H9 (cell line): ENCODE data around the gene PODXL2. TPM values are rescaled to one million over a fixed set of nuclear protein-coding genes. Genes with fewer than 3 reads are reported as not detected.

ENCODE experiments used
- DNase-seq: peaks from one replicate; pipeline ENCODE4 v3.0.0-alpha.2; 2017
- H2AFZ ChIP-seq: one replicate; pipeline ENCODE4 v1.6.1; 2013; ENCODE audit warnings: mild to moderate bottlenecking, low read length, control low read depth, moderate library complexity
- H2AK5ac ChIP-seq: 2 replicates; pipeline ENCODE4 v1.6.1; 2013; ENCODE audit warnings: low read length, control low read depth, mixed read lengths; ENCODE audit not compliant: insufficient read length
- H2BK120ac ChIP-seq: one replicate; pipeline ENCODE4 v1.6.1; 2013; ENCODE audit warnings: low read depth, mild to moderate bottlenecking, low read length, control low read depth, inconsistent platforms; ENCODE audit not compliant: poor library complexity, severe bottlenecking
- H2BK12ac ChIP-seq: 2 replicates; pipeline ENCODE4 v1.6.1; 2013; ENCODE audit warnings: low read length, control low read depth, mixed read lengths, low read depth; ENCODE audit not compliant: insufficient read length
- H2BK15ac ChIP-seq: 2 replicates; pipeline ENCODE4 v1.6.1; 2013; ENCODE audit warnings: low read depth, low read length, control low read depth
- H2BK20ac ChIP-seq: one replicate; pipeline ENCODE4 v1.6.1; 2013; ENCODE audit warnings: low read depth, mild to moderate bottlenecking, low read length, control low read depth, inconsistent platforms; ENCODE audit not compliant: poor library complexity, severe bottlenecking
- H2BK5ac ChIP-seq: 2 replicates; pipeline ENCODE4 v1.6.1; 2013; ENCODE audit warnings: low read length, control low read depth, mixed read lengths; ENCODE audit not compliant: insufficient read length
- H3K14ac ChIP-seq: 2 replicates; pipeline ENCODE4 v1.6.1; 2013; ENCODE audit warnings: low read length, control low read depth; ENCODE audit not compliant: insufficient read depth
- H3K18ac ChIP-seq: 2 replicates; pipeline ENCODE4 v1.6.1; 2013; ENCODE audit warnings: low read depth, mild to moderate bottlenecking, mixed read lengths, low read length, control low read depth; ENCODE audit not compliant: insufficient read length
- H3K23ac ChIP-seq: 2 replicates; pipeline ENCODE4 v1.6.1; 2013; ENCODE audit warnings: low read length, control low read depth, mixed read lengths, low read depth; ENCODE audit not compliant: insufficient read length
- H3K23me2 ChIP-seq: 2 replicates; pipeline ENCODE4 v1.6.1; 2013; ENCODE audit warnings: low read depth, mild to moderate bottlenecking, mixed read lengths, low read length, control low read depth; ENCODE audit not compliant: insufficient read length, poor library complexity, severe bottlenecking
- H3K27ac ChIP-seq: 2 replicates; pipeline ENCODE4 v1.5.1; 2013; ENCODE audit warnings: low read length, control low read depth, mixed read lengths, low read depth; ENCODE audit not compliant: insufficient read length
- H3K27me3 ChIP-seq: 2 replicates; pipeline ENCODE4 v1.6.1; 2013; ENCODE audit warnings: low read length, control low read depth, inconsistent platforms; ENCODE audit not compliant: insufficient read depth
- H3K4ac ChIP-seq: 2 replicates; pipeline ENCODE4 v1.6.1; 2013; ENCODE audit warnings: low read depth, mild to moderate bottlenecking, control low read depth, inconsistent platforms, low read length, moderate library complexity
- H3K4me1 ChIP-seq: 2 replicates; pipeline ENCODE4 v1.6.1; 2013; ENCODE audit warnings: low read length, control low read depth, inconsistent platforms; ENCODE audit not compliant: insufficient read depth
- H3K4me2 ChIP-seq: 2 replicates; pipeline ENCODE4 v1.6.1; 2013; ENCODE audit warnings: low read length, control low read depth, mixed read lengths; ENCODE audit not compliant: insufficient read length, insufficient read depth
- H3K56ac ChIP-seq: 2 replicates; pipeline ENCODE4 v1.6.1; 2013; ENCODE audit warnings: low read depth, mild to moderate bottlenecking, mixed read lengths, low read length, control low read depth; ENCODE audit not compliant: insufficient read length
- H3K79me1 ChIP-seq: 2 replicates; pipeline ENCODE4 v1.6.1; 2013; ENCODE audit warnings: low read depth, mild to moderate bottlenecking, moderate library complexity, low read length, control low read depth, inconsistent platforms; ENCODE audit not compliant: insufficient read depth, poor library complexity, severe bottlenecking
- H3K79me2 ChIP-seq: 2 replicates; pipeline ENCODE4 v1.6.1; 2013; ENCODE audit warnings: low read length, control low read depth, inconsistent platforms; ENCODE audit not compliant: insufficient read depth
- H3K9ac ChIP-seq: 2 replicates; pipeline ENCODE4 v1.6.1; 2013; ENCODE audit warnings: low read length, control low read depth, mixed read lengths; ENCODE audit not compliant: insufficient read length; ENCODE audit errors: extremely low read depth
- H3K9me3 ChIP-seq: one replicate; pipeline ENCODE4 v1.6.1; 2013; ENCODE audit warnings: low read depth, low read length, inconsistent platforms; ENCODE audit not compliant: control insufficient read depth
- H3T11ph ChIP-seq: one replicate; pipeline ENCODE4 v1.6.1; 2013; ENCODE audit warnings: mild to moderate bottlenecking, low read length, control low read depth, inconsistent platforms
- H4K20me1 ChIP-seq: one replicate; pipeline ENCODE4 v1.6.1; 2013; ENCODE audit not compliant: control insufficient read depth, insufficient read length, insufficient read depth
- H4K5ac ChIP-seq: 2 replicates; pipeline ENCODE4 v1.6.1; 2013; ENCODE audit warnings: low read depth, mild to moderate bottlenecking, mixed read lengths, low read length, control low read depth; ENCODE audit not compliant: insufficient read length
- H4K8ac ChIP-seq: replicated peaks from 2 replicates; pipeline ENCODE4 v1.6.1; 2013; ENCODE audit warnings: low read length, control low read depth, mixed read lengths, low read depth; ENCODE audit not compliant: insufficient read length
- H4K91ac ChIP-seq: 2 replicates; pipeline ENCODE4 v1.6.1; 2013; ENCODE audit warnings: low read depth, mild to moderate bottlenecking, moderate library complexity, mixed read lengths, low read length, control low read depth; ENCODE audit not compliant: insufficient read length
- H3K27ac Mint-ChIP-seq, 3 experiments: 2 replicates in 2 of 3; 3 replicates in 1 of 3; pipeline ENCODE4 v1.8.0; 2020 to 2021; ENCODE audit warnings: mixed read lengths in 3 of 3, mild to moderate bottlenecking in 1 of 3, moderate library complexity in 1 of 3
- H3K27me3 Mint-ChIP-seq: 2 replicates; pipeline ENCODE4 v1.8.0; 2021; ENCODE audit warnings: low read depth, mild to moderate bottlenecking, moderate library complexity, mixed read lengths
- H3K36me3 Mint-ChIP-seq, 3 experiments: 2 replicates in 2 of 3; 3 replicates in 1 of 3; pipeline ENCODE4 v1.8.0; 2020 to 2021; ENCODE audit warnings: low read depth in 3 of 3, mixed read lengths in 3 of 3; ENCODE audit not compliant: insufficient read depth in 1 of 3
- H3K4me1 Mint-ChIP-seq, 2 experiments: 2 replicates each; pipeline ENCODE4 v1.8.0; 2020; ENCODE audit warnings: mixed read lengths in 2 of 2
- H3K4me3 Mint-ChIP-seq, 2 experiments: 2 replicates in 1 of 2; 3 replicates in 1 of 2; pipeline ENCODE4 v1.8.0; 2020 to 2021; ENCODE audit warnings: mild to moderate bottlenecking in 2 of 2, mixed read lengths in 2 of 2, moderate library complexity in 1 of 2
- H3K9me3 Mint-ChIP-seq, 2 experiments: 2 replicates in 1 of 2; 3 replicates in 1 of 2; pipeline ENCODE4 v1.8.0; 2020; ENCODE audit warnings: mild to moderate bottlenecking in 2 of 2, mixed read lengths in 2 of 2, moderate library complexity in 1 of 2
- WGBS: extraction: QIAGEN DNeasy Blood & Tissue Kit; methylation state at CpG from one replicate; pipeline ENCODE4 v1.1.7; 2013; ENCODE audit warnings: missing lambda C conversion rate, low lambda C conversion rate, mixed read lengths; ENCODE audit not compliant: insufficient read length; ENCODE audit errors: extremely low coverage; 5-methylcytosine and 5-hydroxymethylcytosine counted together
- total RNA-seq: library from RNA; stranded (reverse); gene quantifications from 2 replicates; pipeline ENCODE4 v1.2.1, GENCODE V29; 2021
- TF ChIP-seq, protein P1 (sequence below): fragments of 200-600 bp; sonication (generic); conservative IDR thresholded peaks from 3 replicates; pipeline ENCODE4 v1.8.0; 2021; ENCODE audit warnings: antibody characterized with exemption, mild to moderate bottlenecking

Gene PODXL2
- total RNA-seq, 1 experiment from 2014 or later: 24.6 TPM

DNA sequence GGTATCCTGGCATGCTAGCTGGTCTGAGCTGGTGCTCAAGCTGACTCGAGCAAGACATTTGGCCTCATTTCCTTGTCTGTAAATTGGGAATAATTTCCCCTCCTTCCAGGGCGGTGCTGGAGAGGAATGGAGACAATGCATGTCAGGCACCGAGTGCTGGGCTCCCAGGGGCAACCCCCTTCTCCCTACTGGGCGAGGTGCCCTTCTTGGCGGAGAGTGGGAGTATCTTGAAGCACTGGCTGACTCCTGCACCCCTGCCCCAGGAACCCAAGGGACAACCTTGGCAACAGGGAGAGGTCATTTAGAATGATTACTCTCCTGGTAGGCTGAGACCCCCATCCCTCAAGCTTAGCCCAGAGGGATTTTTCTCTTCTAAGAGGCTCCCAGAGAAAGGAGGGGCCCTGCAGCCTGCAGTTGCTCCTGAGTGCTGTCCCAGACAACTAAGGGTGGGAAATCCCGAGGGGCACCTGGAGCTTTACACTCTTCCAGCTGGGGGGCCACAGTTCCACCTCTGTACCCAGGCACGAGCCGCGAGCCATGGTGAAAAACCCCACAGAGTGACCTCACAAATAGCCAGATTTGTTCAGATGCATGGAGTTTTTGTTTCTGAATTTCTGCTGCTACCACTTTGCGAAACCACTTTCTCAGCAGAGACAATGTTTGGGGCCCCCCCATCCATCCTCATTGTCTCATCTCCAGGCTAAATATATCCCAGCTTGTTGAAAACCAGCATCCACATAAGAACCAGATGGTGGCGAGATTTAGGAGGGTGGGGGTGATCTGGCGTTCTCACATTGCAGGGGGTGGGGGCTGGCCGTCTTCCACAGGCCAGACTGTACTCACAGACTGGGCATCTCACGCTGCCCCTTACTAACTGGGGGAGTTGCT lies 88.6 kb downstream of the PODXL2 start:
- H2BK5ac ChIP-seq: no peak overlapping the region
- no peak overlapping the region for H3K27ac Mint-ChIP-seq
- H3K9me3 Mint-ChIP-seq: no peaks in the 10 kb centered on the region
- no peak overlapping the region for H2BK15ac ChIP-seq
- no peak overlapping the region for H3K4me2 ChIP-seq
- no peaks in the 10 kb centered on the region; the same call in 1 of the 2 replicates for H3K27me3 ChIP-seq
- no peak overlapping the region for H2AFZ ChIP-seq
- no peak overlapping the region for H3K4ac ChIP-seq
- H3K4me1 Mint-ChIP-seq: peaks cover 22 to 30% of the 10 kb centered on the region in 2 experiments
- no CpG with 5 or more reads among the region's 14 CpGs for whole genome bisulfite sequencing
- no peak overlapping the region for H3T11ph ChIP-seq
- no peak overlapping the region for H3K18ac ChIP-seq
- H4K91ac ChIP-seq: no peak overlapping the region
- peaks cover 5% of the 10 kb centered on the region; the same call in 1 of the 2 replicates for H3K4me1 ChIP-seq
- no peaks in the 10 kb centered on the region for H3K23me2 ChIP-seq
- H3K27ac ChIP-seq: no peak overlapping the region
- H4K8ac ChIP-seq: no peak overlapping the region
- no peak overlapping the region for H2BK20ac ChIP-seq
- no peaks in the 10 kb centered on the region for H3K9me3 ChIP-seq
- no peak overlapping the region for H3K9ac ChIP-seq
- H3K36me3 Mint-ChIP-seq: no peaks in the 10 kb centered on the region
- H2BK120ac ChIP-seq: no peak overlapping the region
- no peak for DNase-seq
- no peak overlapping the region for H4K5ac ChIP-seq
- peaks cover 21% of the 10 kb centered on the region for H3K27me3 Mint-ChIP-seq
- H2BK12ac ChIP-seq: no peak overlapping the region
- H3K4me3 Mint-ChIP-seq: no peak overlapping the region
- no peak overlapping the region for H3K23ac ChIP-seq
- no peaks in the 10 kb centered on the region for H3K79me2 ChIP-seq
- TF ChIP-seq, protein P1, sequence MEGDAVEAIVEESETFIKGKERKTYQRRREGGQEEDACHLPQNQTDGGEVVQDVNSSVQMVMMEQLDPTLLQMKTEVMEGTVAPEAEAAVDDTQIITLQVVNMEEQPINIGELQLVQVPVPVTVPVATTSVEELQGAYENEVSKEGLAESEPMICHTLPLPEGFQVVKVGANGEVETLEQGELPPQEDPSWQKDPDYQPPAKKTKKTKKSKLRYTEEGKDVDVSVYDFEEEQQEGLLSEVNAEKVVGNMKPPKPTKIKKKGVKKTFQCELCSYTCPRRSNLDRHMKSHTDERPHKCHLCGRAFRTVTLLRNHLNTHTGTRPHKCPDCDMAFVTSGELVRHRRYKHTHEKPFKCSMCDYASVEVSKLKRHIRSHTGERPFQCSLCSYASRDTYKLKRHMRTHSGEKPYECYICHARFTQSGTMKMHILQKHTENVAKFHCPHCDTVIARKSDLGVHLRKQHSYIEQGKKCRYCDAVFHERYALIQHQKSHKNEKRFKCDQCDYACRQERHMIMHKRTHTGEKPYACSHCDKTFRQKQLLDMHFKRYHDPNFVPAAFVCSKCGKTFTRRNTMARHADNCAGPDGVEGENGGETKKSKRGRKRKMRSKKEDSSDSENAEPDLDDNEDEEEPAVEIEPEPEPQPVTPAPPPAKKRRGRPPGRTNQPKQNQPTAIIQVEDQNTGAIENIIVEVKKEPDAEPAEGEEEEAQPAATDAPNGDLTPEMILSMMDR: no peak
- H3K79me1 ChIP-seq: no peaks in the 10 kb centered on the region
- H4K20me1 ChIP-seq: no peaks in the 10 kb centered on the region
- no peak overlapping the region for H3K56ac ChIP-seq
- no peak overlapping the region for H2AK5ac ChIP-seq
- no peak overlapping the region; the same call in 1 of the 2 replicates for H3K14ac ChIP-seq
